ENCODE measurements around the gene STK24.
"Not testable (repeated sequence)": the region's sequence is repeated elsewhere in the genome, so short reads cannot be mapped to it uniquely, and the experiment has no call there.

Gene STK24

GRCh38 chr13:98416408-98416807 lies 160.5 kb downstream of the STK24 start:
- no peak overlapping the region for H3K4me3 ChIP-seq (ENCODE audit: low read depth, low read length)

DNA sequence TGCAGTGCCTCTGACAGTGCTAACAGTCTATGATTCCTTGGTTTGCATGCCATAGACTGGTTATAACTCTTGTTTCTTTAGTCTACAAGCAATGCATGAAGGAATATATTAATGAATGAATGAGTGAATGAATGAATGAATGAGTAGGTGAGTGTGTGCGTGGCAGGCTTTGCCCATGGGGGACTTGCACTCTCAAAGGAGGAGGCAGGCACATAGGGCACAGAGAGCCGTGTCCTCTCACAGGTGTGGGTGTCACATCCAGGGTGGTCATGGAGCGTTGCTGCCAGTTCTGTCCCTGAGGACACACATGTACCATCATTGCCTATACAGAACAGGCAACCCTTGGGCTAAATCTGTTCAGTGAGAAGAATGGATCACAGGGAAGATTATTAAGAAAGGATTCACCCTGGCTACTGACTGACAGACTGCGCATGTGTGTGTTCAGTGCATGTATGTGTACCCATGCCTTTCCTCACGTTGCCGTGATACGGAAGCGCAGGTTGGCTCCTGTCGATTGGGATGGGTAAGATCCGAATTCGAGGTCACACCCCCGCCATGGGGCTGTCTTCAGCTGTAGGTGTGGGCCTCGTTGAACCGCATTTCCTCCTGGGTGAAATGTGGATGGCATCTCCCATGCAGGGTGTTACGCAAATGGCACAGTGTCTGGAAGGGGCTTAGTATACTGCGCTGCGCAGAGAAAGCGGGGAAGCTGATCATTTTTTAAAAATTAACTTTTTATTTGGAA lies 161.4 kb downstream of the STK24 start:
- H3K4me3 ChIP-seq (ENCODE audit: low read depth, low read length) = no peak overlapping the region

DNA sequence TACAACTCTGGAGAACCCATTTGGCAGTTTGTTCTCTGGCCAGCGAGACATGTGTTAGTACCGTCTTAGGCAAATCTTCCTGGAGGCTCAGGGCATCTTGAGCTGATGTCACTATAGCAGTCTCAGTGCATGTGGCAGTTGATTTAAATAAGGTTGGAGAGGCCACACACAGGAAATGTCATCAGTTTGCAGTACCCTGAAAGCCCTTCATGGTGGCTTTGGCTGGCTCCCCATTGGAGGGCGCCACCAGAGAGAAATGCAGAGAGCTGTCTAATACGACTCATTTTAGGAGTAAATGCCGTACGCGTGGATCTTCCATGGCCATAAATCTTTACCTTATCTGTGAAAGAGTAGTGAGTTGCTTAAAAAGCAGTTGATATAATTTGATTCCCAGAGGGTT lies 163.1 kb downstream of the STK24 start:
- no peak overlapping the region for H3K4me3 ChIP-seq (ENCODE audit: low read depth, low read length)

GRCh38 chr13:98413278-98413677 lies 163.6 kb downstream of the STK24 start:
- not testable (repeated sequence) for H3K4me3 ChIP-seq (ENCODE audit: low read depth, low read length)

GRCh38 chr13:98411617-98412265 lies 165.2 kb downstream of the STK24 start:
- H3K4me3 ChIP-seq (ENCODE audit: low read depth, low read length) = no peak overlapping the region

DNA sequence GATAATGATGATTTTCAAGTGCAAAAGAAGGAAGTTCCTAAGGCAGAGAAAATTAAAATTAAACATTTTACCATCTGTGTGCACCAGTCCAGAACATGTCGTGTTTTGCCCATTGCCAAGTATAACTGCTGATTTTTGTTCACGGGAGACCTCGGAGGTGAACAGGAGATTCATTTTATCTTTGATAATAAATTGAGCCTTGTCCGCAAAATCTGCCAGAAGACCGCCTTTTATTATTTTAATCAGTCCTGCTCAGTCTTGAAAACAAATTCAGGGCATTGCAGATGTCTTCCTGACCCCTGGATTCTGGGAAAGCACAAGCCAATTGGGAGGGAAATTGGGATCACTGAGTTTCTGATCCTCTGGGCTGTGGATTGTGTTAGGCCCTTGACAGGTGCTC lies 165.9 kb downstream of the STK24 start:
- H3K4me3 ChIP-seq (ENCODE audit: low read depth, low read length) = no peak overlapping the region

DNA sequence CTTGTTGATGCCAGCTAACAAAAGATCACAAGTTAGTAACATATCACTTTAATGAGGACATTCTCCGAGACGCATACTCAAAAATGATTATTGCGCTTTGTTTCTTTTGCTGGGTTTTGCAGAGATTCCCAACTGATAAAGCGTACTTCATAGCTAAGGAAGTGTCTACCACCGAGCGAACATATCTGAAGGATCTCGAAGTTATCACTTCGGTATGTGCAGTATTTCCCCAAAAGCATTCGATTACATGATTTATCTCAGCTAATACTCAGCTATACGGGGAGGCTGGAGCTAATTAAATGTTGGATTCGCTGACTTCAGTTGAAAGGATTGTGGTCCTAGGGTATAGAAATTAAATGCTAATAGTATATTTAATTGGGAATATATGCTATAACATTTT lies 166.3 kb downstream of the STK24 start:
- H3K4me3 ChIP-seq (ENCODE audit: low read depth, low read length) = no peak overlapping the region

- H3K4me3 ChIP-seq (ENCODE audit: low read depth, low read length) = no peak overlapping the region
Measured at GRCh38 chr13:98409281-98409680, 167.6 kb downstream of the STK24 start.

GRCh38 chr13:98407575-98407974 lies 169.3 kb downstream of the STK24 start:
- no peak overlapping the region for H3K4me3 ChIP-seq (ENCODE audit: low read depth, low read length)

GRCh38 chr13:98406971-98407370 lies 169.9 kb downstream of the STK24 start:
- H3K4me3 ChIP-seq (ENCODE audit: low read depth, low read length) = no peak overlapping the region

GRCh38 chr13:98406427-98406826 lies 170.5 kb downstream of the STK24 start:
- no peak overlapping the region for H3K4me3 ChIP-seq (ENCODE audit: low read depth, low read length)

GRCh38 chr13:98405690-98406344 lies 171.1 kb downstream of the STK24 start:
- H3K4me3 ChIP-seq (ENCODE audit: low read depth, low read length) = no peak overlapping the region

- H3K4me3 ChIP-seq (ENCODE audit: low read depth, low read length) = no peak overlapping the region
Measured at GRCh38 chr13:98405107-98405571, 171.8 kb downstream of the STK24 start.

DNA sequence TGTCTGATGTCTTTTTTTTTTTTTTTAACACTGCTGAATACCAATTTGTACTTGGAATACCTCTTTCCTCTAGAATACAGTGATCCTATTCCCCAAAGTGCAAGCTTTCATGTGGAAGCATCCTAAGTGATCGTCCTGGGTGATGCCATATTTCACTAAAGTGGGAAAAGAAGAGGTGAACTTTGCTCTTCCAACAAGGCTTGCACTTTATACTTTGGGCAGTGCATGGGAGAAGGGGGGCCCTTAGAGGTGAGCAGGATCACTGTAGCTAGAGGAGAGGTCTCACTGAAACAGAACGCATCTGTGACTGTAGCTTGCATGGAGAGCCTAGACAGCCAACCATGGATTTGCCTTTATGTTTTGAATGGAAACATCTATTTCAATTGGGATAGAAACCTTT lies 173.8 kb downstream of the STK24 start:
- H3K4me3 ChIP-seq (ENCODE audit: low read depth, low read length) = no peak overlapping the region

DNA sequence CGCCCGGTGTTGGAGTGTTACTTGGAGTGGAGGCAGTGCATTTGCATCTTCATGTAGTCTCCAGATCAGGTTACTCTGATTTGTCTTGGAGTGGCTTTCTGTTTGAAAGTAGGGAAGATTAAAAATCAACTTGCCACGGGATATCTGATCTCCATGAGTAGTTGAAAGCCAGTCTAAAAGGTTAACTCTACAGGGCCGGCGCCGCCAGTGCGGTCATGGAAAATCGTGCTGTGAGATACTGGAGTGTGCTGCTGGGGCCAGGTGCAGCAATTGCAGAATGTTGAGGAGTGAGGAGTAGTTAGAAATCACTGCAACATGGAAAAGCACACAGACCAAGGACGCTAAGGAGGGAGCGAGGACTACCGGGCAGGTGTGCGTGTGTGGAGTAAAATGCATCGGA lies 175.0 kb downstream of the STK24 start:
- H3K4me3 ChIP-seq (ENCODE audit: low read depth, low read length) = no peak overlapping the region

DNA sequence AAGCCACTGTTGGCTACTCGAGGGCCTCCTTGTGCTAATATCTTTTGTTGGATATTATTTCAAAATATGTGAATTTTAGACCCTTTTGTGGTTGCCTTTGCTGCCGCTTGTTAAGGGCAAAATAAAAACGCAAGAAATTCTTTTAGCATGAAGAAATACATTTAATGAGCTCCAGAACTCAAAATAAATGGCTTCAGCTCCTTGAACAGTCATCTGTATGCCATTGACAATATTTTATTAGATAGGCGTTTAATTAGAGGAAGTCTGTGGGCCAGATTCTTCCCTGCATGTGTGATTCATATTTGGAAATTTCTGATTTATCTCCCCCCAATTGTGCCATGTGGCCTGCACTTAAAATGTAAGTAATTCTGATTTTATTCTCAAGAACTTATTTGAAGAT lies 177.2 kb downstream of the STK24 start:
- no peak overlapping the region for H3K4me3 ChIP-seq (ENCODE audit: low read depth, low read length)

DNA sequence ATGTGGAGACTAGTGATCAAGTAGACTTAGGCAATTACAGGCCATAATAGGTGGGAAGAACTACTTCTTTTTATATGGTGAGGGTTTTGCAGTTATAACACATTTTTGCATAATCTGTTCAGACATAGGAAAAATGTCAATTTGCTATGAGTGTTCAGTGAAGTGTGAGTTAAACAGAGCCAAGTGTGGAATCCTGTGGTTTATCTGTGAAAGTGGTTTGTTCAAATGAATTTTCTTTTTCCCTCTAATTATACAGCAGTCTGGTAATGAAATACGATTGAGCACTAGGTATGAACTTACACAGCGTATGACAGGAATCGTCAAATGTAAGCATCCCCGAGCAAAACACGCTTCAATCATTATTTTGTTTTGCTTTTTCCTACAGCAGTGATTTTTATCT lies 178.3 kb downstream of the STK24 start:
- no peak overlapping the region for H3K4me3 ChIP-seq (ENCODE audit: low read depth, low read length)

GRCh38 chr13:98397861-98398260 lies 179.0 kb downstream of the STK24 start:
- H3K4me3 ChIP-seq (ENCODE audit: low read depth, low read length) = no peak overlapping the region

- no peak overlapping the region for H3K4me3 ChIP-seq (ENCODE audit: low read depth, low read length)
Measured at GRCh38 chr13:98397221-98397620, 179.7 kb downstream of the STK24 start.

DNA sequence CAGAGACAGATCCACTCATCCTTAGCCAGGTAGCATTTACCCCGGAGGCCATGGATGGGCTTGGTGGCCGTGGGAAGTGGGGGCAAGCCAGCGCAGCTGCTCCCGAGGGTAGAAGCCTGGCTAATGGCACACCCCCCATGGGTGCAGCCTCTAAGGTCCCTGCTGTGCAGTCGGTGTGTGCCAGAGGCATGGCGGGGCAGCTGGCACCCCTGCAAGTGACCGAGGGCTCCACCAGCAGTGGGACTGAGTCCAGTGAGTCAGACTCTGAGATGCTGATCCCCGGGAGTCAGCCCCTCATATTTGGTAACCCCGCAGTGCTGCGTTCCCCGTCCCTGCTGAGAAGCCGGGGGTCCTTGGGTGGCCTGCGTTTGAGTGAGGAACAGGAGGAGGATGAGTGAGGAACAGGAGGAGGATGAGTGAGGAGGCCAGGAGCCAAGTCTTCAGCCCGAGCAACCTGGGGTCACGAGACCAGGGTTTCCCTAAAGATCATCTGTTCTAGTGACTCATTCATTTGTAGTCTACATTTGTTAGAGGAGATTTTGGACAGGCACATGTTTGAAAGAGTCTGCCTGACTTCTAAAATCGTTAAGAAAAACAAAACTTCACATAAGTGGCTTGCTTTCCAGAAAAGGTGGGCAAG lies 180.7 kb downstream of the STK24 start:
- H3K4me3 ChIP-seq (ENCODE audit: low read depth, low read length) = no peak overlapping the region
